GM21576 (cell line): Measurements from ENCODE around the gene C16orf96.

ENCODE experiments used
- ATAC-seq: cut with Tn5 transposase; IDR thresholded peaks from one replicate; pipeline ENCODE4 v1.9.1; 2021; ENCODE audit warnings: mild to moderate bottlenecking, moderate library complexity; ENCODE audit not compliant: unreplicated experiment

The C16orf96 gene

DNA sequence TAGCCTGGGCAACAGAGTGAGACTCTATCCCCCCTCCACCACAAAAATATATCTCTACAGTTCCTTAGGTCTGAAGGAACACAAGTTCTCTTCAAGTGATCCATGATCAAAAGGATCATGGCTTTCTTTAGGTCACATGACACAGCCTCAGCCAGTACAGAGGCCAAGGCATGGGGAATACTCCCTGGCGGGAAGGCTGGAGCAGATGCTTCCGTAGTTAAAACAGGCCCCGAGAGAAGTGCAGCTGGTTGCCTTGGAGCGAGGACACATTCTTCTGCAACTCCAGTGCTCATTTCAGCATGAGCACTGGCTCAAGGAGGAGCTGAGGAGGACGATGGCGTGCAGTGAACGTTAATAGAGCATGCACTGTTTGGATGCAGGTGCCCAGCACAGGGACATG lies 31.1 kb upstream of the C16orf96 start:
- no peak for ATAC-seq

DNA sequence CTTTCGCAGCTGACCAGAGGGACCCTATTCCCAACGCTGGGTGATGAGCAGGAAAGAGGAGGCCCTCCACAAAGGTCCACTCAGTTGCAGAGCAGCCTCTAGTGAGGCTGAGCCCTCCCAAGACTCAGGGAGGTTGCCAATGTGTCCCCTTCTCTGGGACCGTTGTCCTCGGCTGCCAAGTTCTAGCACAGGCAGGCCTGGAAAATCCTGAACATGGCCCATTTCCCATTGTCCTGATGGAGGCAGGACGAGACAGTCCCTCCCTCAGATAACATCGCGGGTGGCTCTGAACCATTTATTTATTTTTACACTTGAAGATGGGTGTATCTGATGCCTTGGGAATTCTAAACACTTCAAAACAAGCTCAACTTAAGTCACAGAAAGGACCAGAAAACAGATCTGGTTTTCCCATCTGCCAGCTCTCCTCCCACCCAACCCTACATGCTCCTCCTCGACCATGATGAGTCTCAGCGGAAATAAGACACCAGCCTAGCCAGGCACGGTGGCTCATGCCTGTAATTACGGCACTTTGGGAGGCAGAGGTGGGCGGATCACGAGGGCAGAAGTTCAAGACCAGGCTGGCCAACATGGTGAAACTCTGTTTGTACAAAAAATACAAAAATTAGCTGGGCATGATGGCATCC lies 30.4 kb upstream of the C16orf96 start:
- no peak for ATAC-seq

DNA sequence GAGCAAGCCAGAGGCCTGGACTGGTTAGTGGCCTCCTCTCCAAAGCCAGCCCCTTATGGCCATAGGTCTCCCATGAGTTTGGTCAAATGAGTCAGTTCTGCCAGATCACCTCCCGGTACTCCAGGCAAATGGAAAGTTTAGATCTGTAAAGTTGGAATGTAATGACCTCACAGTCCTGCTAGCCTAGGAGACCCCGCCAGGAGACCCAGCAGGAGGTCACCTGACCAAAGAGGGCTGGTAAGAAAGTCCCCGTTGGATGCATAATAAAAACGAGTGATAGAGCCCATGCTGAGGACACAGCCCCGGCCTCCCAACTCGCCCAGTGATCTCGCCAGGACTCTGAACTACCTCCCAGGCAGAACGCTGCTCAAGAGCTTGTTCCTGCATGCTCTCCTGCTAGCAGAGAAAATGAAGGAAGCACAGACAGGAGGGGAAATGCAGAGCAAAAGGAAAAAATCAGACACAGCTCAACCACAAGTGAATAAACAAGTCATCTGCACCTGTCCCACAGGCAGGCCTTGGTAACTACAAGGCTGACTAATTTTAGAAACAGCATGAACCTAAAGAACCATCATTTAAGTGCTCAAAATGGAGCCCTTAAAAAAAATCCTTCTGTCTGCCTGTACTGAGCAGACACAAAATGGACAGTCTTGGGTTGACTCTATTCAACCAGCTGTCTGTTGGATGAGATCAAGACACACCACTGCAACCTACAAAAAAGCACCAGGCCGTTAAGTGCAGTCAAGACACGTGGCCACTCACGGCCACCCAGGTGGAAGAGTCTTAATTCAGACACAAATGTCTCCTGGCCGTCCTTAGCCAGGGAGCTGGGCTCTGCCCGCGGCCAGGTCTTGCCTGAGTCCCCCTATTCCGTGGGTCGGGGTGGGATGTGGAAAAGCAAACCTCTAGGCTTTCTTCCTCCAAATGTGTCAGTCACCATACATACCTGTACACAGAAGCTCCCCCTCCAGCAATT lies 26.8 kb upstream of the C16orf96 start:
- ATAC-seq, result no peak

DNA sequence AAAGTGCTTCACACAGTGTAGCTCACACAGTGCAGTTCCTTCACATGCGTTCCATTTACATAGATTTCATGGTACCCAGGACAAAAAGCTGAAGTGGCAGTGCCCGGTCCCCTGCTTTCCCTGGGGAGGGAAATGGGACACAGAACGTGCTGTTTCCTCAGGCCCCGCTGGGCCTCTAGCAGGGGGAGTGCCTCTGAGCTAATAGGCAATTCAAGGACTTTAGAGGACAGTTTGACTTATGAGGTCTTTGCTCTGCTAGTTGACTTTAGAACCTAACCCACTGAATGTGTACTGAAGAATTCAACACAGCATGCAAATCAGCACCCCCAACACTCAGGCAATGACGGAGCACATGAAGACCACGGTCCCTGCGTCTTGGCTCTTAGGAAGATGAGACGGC lies 24.3 kb upstream of the C16orf96 start:
- ATAC-seq, result no peak

DNA sequence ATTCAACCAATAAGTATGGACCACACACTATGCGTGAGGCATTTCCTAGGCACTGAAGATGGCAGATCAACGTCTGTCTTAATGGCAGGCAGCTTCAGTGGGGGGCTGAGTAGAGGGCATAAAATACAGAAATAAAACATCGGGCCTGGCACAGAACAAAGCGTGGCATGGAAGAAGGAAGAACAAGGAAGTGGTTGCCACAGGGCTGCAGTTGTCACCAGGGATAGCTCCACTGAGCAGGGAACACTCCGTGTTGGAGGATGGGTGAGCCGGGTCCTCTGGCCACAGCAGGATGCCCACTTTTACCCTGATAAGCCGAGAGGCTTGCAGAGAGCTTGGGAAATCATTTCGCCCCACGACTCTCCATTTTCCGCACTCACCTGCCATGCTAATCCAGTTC lies 23.9 kb upstream of the C16orf96 start:
- ATAC-seq, result no peak

DNA sequence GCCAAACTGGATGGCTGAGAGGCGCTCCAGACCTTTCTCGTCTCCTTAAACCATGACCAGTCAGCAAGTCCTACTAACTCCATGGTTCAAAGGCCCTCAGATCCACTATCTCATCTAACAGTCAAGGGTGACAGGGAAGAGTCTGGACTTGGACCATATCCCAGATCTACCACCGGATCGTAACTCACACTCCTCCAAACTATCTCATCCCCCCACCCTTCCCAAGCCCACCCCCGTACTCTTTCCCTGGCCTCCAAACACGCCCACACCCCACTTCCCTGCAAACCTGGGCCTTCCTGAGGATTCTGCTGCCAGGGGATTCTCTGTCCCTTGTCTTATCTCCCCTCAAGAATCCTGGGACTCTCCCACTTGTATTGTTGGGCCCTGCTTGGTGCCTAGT lies 22.6 kb upstream of the C16orf96 start:
- ATAC-seq, result no peak

DNA sequence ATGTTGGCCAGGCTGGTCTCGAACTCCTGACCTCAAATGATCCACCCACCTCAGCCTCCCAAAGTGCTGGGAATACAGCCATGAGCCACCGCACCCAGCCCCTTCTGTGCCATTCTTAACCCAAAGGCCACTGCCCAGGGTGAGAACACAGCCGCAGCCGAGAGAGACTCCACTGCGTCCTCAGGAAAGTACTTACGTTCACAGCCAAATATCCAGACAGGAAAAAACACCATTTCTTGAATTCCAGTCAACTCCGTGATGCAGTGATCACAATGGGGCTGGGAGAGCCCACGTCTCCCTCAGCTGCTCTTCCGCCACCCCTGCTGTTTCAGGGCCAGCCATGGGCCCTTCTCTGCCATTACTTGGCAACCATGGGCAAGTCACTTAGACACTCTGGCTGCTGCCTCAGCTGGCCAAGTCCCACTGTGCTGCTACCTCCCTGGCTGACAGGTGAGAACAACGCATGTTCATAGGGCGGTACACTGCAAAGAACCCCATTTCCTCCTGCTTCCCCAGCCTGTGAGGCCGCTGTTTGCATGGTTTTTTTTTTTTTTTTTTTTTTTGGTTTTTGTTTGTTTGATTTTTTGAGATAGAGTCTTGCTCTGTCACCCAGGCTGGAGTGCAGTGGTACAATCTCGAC lies 21.9 kb upstream of the C16orf96 start:
- no peak for ATAC-seq

DNA sequence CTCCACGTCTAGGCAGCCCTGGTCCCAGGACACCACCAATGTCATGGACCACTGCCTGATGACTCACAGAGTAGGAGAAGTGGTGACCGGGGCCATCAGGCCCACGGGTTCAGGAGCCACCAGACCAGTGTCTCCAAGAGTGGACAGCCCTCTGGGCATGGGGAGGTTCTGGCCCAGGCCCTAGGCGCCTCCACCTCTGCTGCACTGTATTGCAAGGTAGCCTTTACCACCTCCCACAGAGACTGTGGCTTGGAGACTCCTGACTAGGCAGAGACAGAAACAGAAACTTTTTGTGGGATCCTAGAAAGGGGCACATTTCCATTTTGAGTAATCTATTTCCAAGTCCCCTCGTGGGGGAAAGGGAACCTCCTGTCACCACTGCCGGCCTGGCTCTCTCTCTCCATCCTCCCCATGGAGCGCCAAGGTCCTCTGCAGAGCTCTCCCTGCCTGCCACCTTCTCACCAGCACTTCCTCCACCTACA lies 20.5 kb upstream of the C16orf96 start:
- ATAC-seq, result no peak

DNA sequence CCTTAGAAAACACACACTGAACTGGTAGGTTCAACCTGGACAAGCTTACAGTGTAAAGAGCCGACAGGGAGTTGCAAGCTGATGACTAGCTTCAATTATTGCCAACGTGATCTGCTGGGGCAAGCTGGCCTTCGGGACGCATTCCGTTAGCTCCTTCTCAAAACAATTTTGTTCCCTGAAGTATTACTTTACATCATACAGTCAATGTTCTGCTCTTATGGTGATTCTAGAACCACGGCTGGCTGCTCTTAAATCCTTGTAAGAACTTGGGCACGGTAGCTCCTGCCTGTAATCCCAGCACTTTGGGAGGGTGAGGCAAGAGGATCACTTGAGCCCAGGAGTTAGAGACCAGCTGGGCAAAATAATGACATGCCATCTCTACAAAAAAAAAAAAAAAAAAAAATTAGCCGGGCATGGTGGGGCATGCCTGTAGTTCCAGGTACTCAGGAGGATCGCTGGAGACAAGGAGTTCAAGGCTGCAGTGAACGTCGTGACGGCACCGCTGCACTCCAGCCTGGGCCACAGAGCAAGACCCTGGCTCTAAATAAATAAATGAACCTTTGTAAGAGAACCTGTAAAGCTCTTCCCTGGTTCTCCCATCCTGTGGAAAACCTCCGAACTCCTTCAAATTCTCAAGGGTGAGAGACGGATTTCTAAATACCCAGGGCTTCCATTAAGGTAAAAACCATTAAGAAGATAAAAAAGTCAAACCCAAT lies 19.6 kb upstream of the C16orf96 start:
- no peak for ATAC-seq

DNA sequence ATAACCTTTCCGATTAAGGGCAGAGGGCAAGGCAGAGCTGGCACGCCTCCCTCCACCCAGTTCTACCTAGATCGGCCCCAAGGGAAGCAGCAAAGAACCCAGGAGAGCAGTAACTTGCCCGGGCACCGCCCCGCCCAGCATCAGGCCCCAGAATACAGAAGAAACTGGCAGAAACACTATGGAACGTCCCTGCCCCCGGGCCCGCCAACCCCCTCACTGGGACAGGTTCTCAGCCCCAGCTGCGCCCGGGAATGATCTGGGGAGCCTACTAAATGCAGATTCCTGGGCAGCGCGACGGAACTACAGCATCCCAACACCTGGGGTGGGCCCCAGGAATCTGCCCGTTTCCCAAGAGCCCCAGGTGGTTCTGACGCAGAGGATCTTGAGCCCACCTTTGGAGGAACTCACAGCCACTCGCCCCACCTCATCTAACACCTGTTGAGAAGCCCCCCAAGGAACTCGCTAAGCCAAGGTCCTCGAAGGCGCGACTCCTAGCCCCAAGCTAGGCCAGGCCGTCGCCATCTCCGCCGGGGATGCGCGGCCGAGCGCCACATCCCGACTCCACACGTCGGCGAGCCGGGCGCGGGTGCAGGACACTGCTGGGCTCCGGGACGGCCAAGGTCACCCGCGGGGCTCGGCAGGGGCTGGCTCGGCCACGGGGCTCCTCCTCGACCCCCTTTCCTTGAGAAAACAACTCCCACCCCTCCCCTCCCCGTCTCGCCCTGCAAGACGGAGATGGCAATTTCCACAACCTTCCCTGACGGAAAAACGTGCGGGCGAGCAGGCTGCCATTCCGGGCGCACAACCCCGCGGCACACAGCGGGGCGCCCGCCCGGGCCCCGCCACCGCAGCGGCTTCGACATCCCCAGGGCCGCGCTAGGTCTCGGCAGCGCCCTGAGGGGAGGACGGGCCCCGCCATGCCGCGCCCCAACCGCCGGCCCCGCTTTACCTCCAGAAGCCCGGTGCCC lies 18.5 kb upstream of the C16orf96 start:
- ATAC-seq, result peak; percentile 18

DNA sequence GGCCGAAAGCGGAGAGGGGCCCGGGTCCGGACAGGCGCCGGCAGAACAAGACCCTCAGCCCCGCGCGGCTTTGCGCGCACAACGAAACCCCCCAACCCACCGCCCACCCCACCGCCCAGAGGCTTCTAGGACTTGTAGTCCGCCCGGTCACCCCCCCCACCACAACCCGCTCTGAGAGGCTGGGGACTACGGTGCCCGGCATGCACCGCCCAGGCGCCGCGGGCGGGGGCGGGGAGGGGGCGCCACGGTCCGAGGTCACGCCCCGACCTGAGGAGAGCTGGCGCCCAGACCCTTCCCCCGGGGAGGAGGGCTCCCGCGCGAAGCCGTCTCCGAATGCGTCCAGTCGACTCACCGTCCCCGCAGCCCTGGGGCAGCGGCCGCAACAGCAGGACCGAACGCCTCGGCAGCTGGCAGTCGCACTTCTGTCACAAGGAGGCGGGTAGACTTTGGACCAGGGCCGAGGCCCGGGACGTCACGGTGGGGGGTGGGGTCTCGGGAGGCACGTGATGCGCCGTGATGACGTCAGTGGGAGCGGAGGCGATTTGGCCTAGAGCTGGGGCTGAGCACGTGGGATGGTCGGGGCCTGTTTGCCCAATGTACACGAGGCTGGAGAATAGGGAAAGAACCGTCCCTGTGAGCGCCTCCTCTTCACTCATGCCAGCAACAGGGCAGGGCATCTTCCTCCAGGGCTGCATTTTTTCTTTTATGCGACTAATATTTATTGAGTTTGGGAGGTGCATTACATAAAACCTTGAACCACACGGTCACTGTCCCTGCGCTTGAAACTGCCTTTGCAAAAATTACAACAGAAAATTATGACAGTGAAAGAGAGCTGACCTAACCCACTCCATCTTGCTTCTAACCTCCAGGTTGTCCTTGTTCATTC lies 17.5 kb upstream of the C16orf96 start, which contains the start of gene CDIP1:
CDIP1 (minus strand) TSS at position 424 of the 886 bp plus-strand sequence. CDS start 24,643 bp downstream, outside the sequence.
- ATAC-seq, result peak; percentile 52

DNA sequence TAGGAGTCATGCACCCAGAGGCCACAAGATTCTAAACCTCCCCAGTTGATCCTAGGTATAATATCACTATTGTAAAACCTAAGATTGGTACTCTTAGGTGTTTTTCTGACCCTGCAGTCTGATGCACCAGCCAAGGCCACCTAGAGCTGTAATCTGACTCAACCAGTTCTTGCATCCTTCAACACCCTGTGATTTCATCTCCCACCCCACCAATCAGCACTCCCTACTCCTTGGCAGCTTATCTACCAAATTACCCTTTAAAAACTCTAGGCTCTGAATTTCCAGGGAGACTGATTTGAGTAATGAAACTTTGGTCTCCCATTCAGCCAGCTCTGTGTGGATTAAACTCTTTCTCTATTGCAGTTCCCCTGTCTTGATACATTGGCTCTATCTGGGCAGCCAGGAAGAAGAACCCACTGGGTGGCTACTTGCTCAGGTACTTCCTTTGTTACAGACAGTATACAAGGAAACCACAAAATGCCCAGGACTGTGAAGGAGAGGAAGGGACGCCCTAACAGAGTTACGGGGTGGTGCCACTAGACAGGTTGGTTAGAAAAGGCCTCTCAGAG lies 16.3 kb upstream of the C16orf96 start:
- no peak for ATAC-seq

DNA sequence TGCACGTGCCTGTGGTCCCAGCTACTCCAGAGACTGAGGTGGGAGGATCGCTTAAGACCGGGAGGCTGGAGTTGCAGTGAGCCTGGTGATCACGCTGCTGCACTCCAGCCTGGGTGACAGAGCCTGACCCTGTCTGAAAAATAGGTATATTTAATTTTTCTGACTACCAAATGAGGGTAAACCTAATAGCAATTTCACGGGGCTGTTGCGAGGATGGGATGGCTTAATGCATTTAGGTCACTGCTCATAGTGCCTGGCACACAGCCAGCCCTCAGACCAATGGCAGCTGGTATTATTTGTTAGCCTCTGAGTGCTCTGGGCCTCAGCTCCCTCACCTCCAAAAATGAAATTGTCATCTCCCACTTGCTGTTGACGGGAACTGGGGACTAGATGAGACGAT lies 11.7 kb upstream of the C16orf96 start:
- no peak for ATAC-seq

DNA sequence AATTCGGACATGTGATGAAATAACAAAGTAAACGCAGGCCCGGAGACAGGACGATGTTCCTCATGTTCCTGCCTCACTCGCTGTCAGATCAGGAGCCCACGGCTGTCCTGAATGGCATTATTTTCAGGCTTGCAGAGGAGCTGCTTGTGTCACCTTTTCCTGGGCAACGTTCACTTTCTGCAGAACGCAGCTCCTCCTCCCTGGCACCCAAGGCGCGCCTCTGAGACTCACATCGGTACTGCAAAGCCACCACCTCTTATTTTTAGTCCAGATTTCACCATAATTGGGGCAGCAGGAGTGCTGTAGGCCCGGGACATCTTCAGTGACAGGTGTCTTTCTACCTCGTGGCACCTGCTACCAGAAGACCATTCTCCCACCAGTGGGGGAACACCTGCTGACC lies 8.0 kb upstream of the C16orf96 start:
- ATAC-seq, result no peak

DNA sequence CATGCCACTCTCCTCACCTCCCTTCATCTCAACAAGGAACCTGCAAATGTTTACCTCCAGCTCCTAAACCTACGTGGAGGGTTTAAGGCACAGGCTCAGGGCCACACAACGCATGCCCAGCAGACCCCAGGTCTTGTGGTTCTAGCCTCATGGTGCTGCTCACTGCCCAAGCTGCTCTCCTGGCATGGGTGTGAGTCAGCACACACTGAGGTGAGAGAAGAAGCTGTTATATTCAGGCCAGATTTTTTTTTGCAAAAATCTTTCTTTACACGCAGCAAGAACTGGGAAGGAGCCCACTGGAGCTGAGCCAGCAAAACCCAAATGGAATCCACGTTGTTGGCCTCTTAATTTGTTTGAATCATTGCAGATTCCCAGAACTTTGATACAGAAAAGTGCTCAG lies 5.5 kb upstream of the C16orf96 start:
- no peak for ATAC-seq

DNA sequence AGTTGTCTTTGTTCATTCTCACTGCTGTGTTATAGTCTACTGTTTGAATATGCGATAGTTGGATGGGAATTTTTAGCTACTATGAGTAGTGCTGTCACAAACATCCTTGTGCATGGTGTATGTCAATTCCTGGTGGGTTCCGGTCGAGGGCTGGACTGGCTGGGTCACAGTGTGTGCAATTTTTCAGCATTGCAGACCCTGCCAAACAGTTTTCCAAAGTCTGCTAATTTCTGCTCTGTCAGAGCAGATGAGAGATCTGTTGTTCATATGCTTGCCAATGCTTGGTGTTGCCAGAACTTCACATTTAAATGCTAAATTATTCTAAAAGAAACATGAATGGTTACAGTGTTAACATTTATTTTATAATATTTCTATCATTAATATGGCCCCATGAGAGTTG lies 3.6 kb upstream of the C16orf96 start:
- ATAC-seq, result no peak

DNA sequence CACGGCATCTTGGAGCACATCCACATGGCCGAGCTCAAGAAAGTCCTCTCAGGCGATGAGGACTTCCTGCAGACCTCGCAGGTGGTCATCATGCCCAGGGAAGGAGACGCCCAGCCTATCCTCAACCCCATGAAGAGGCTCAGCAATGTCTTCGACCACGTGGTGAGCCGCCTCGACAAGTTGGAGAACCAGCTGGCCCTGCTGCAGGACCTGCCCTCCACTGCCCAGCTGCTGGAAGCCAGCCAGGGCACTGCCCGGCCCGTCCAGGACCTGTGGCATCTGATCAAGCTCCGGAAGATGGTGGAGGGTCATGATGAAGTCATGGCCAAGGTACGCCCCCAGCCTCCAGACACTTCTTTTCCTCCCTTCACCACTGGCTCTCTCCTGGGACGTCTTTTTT lies 440 bp downstream of the C16orf96 start:
- no peak for ATAC-seq

DNA sequence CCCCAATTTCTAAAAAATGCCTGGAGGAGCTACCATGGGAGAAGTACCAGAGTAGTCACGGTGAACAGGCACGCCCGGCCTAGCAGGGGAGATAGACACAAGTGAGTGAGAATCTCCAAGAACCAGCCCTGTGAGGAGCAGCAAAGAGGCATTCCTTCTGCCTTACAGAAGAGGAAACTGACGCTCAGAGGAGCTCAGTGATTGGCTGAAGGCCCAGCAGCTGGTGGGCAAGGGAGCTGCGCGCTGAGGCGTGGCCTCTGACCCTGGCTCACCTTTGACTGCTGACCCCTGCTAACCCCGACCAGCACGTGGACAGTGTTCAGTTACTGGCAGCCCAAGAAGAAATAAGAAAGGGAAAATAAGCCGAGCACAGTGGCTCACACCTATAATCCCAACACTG lies 1.8 kb downstream of the C16orf96 start:
- ATAC-seq, result no peak
